T47D (cell line): ENCODE results near the gene PRR5.
A peak's percentile ranks its signal among the peaks of the same experiment; 100 is the strongest.

Experiments used
- DNase-seq, 2 experiments: peaks; one replicate each; pipeline versions ENCODE4 v3.0.0 to v3.0.0-alpha.2; 2011 to 2012; ENCODE audit warnings: low read depth in 1 of 2, low spot score in 1 of 2
- JUND ChIP-seq: IDR thresholded peaks from 2 replicates; pipeline ENCODE4 v1.6.1; 2012; ENCODE audit warnings: low read depth
- in situ Hi-C: cut with HindIII; loops from 2 replicates; pipeline ENCODE4 v1.10.0; 2016; ENCODE audit warnings: low sequenced_read_pairs, low pct_unique_long_range_greater_than_20kb

PRR5 gene

GRCh38 chr22:44730490-44731356, 28.7 kb downstream of the PRR5 start:
- no peak for TF ChIP-seq JUND
- DNase-seq: no peak
- in situ Hi-C loops: no loop called here

GRCh38 chr22:44731357-44731970, 29.5 kb downstream of the PRR5 start:
- no peak for TF ChIP-seq JUND
- in situ Hi-C loops: no loop called here
- DNase-seq: peak; percentile 33 to 62

DNA sequence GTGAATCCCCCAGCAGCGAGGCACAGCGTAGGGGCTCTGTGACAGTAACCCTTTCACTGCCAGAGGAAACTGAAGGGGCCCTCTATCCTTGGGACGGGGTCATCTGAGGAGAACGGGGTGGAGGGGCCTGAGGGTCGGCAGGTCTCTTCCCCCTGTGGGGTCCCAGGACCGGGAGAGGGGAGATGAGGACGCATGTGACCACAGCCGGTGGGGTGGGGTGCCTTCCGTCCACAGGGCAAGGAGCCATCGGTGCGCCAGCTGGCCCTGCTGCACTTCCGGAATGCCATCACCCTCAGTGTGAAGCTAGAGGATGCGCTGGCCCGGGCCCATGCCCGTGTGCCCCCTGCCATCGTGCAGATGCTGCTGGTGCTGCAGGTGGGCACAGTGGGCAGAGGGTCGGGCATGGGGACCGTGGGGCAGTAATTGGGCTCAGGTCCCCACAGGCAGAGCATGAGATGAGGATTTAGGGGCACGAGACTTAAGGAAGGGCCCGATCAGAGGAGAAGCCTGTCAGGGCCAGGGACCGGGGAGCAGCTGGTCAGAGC, 30.1 kb downstream of the PRR5 start:
- TF ChIP-seq JUND: no peak
- in situ Hi-C loops: no loop called here
- DNase-seq: no peak

GRCh38 chr22:44732661-44733060, 30.7 kb downstream of the PRR5 start:
- no peak for TF ChIP-seq JUND
- in situ Hi-C loops: no loop called here
- DNase-seq: no peak

GRCh38 chr22:44733426-44734106, 31.6 kb downstream of the PRR5 start:
- in situ Hi-C loops: no loop called here
- DNase-seq: no peak
- no peak for TF ChIP-seq JUND

GRCh38 chr22:44734278-44734677, 32.3 kb downstream of the PRR5 start:
- no peak for DNase-seq
- in situ Hi-C loops: no loop called here
- no peak for TF ChIP-seq JUND

GRCh38 chr22:44734801-44735517, 33.0 kb downstream of the PRR5 start:
- in situ Hi-C loops: no loop called here
- no peak for TF ChIP-seq JUND
- no peak for DNase-seq

DNA sequence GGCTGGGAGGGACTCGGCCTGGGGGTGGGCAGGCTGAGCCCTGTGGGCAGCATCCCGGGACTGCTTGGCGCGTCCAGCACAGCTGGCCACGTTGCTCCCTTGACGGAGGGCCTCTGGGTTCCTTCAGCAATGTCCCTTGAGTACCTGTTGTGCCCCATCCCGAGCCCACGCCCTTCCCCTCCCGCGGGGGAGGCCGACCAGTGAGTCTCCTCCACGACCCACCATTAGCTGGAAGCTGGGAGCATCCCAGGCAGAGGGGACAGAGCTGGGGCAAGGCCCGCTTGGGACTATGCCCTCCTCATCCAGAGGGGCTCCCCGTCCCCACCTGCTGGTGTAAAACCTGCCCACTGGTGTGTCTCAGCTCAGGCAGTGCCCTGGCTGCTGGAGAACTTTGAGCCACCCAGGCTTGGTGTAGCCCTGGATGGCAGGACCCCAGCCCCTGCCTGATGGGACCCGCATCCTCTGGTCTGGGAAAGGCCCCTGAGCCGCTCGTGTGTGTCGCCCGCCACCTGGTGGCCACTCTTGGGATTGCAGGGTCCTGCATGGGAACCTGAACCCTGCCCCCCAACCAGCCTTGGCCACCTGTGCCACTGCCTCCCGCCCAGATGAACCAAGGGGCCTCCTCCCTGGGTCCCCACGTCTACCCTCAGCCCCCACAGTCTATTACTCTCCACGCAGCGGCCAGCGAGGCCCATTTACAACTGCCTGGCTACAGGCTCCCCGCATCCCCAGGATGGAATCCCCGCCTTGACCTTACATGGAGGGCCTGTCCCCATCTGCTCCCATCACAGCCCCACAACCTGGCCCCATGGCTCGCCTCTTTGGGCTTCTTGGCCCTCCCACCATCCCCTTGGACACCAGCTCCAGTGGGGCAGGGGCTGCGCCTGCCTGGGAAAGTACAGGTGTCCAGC, 33.8 kb downstream of the PRR5 start:
- peak; percentile 57 to 73 for DNase-seq
- TF ChIP-seq JUND: no peak
- in situ Hi-C loops: no loop called here

DNA sequence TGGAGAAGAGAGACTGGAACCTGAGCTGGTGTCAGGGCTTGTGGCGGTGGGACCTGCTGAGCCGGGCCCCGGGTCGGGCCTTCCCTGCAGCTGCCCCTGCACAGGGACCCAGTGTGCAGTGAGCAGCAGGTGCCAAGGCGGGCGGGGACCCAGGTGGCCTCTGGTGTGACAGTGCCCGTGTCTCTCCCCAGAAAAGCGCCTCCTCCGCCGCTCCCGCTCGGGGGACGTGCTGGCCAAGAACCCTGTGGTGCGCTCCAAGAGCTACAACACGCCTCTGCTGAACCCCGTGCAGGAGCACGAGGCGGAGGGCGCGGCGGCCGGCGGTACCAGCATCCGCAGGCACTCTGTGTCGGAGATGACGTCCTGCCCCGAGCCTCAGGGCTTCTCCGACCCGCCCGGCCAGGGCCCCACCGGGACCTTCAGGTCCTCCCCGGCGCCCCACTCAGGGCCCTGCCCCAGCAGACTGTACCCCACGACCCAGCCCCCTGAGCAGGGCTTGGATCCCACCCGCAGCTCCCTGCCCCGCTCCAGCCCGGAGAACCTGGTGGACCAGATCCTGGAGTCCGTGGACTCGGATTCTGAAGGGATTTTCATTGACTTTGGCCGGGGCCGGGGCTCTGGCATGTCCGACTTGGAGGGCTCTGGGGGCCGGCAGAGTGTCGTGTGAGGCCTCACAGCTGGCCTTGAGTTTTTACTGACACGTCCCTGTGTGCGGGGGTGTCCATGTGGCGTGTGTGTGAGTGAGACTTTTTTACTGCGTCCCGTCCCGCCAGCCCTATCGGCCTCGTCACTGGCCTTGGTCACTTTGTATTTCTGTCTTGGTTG, 34.8 kb downstream of the PRR5 start:
- in situ Hi-C loops: no loop called here
- no peak for TF ChIP-seq JUND
- no peak for DNase-seq

DNA sequence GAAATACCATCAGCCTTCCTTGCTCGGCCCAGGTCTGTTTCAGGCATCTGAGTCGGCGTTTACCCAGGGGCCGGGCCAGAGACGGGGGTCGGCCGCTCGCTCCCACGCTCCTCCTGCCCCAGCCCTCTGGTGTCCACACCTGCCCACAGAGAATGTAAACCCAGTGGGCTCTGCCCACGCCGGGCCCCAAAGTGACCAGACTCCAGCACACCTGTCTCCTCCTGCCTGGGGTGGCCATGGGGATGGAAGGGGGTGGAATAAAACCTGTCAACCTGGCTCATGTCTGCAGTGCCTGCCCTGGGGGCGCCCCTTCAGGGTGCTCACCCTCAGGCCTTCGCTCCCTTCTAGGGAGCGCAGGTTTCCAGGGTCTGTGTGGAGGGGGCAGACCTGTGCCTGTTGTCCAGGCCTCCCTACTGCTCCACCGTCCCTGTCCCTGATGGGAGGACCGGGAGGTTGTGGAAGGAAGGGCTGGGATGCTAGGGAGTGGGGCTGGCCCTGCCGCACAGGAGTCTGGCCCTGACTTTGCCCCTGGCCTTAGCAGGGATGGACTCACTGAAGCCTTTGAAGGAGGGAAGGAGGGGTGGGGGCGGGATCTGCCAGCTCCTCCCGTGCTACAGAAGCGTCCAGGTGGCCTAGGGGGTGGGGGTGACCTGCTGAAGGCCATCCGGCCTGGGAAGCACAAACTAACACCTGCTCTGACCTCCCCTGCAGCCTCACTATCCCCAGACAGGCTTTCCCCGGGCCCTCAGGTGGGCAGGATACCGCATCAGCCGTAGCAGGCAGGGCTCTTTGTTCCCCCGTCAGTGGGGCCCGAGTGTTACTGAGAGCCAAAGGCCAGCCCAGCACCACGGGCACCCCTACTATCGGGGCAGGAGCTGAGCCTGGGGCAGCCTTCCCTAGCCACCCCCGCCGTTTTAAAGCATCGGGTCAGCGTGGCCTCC, 35.7 kb downstream of the PRR5 start:
- in situ Hi-C loops: no loop called here
- no peak for TF ChIP-seq JUND
- no peak for DNase-seq
